ENCODE data around the gene CXXC5.

DNA sequence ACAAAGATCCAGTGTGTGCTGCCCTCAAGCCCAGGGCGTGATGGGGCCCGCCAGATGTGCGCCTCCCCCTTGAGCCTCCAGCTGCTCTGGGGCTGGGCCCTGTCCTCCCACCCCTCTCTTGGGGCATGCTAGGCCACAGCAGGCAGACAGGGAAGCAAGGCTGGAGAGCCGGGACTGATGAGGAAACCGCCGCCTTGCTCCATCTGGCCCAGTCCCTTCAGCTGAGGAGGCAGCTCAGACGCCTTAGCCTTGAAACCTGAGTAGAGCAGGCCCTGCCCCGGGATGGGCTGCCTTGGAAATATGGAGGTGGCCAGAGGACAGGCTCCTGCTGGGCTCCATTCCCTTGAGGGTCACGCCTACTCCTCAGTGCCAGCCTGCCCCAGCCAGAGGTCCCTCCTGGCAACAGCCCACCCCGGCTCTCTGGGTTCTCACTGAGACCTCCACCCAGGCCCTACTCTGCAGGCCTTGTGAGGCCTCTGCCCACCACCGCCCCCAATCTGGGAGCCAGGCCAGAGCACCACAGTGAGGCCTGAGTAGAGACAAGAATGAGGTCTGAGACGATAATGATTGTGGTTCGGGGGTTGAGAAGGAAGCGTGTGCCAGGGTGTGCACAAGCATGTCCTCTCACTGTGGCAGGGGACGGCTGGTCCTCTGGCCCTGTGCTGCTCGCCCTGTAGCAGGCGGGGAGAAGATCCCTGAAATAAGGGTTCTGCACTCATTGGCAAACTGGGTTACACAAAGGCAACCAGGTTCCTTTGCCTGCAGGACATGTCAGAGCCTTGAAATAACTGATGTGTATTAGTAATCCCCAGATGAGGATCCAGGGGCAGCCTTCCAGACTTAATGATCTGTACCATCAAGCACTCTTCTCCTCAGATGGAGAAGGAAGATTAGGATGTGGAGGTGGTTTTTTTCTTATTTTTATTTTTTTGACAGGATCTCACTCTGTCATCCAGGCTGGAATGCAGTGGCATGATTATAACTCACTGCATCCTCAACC, 30.9 kb downstream of the CXXC5 start:
- TF ChIP-seq, protein P1, sequence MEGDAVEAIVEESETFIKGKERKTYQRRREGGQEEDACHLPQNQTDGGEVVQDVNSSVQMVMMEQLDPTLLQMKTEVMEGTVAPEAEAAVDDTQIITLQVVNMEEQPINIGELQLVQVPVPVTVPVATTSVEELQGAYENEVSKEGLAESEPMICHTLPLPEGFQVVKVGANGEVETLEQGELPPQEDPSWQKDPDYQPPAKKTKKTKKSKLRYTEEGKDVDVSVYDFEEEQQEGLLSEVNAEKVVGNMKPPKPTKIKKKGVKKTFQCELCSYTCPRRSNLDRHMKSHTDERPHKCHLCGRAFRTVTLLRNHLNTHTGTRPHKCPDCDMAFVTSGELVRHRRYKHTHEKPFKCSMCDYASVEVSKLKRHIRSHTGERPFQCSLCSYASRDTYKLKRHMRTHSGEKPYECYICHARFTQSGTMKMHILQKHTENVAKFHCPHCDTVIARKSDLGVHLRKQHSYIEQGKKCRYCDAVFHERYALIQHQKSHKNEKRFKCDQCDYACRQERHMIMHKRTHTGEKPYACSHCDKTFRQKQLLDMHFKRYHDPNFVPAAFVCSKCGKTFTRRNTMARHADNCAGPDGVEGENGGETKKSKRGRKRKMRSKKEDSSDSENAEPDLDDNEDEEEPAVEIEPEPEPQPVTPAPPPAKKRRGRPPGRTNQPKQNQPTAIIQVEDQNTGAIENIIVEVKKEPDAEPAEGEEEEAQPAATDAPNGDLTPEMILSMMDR (IDR thresholded peaks at IDR 0.05): no peak
- TF ChIP-seq POLR2A (IDR thresholded peaks at IDR 0.05): no peak

Measured in right lobe of liver (tissue), 4 donors.